Thymus (tissue), 11 donors: Measurements from ENCODE around the gene ADGRG3. TPM values are rescaled to one million over a fixed set of nuclear protein-coding genes. Genes with fewer than 3 reads are reported as not detected.

Source experiments
- DNase-seq, 9 donors: peaks; one replicate each; pipeline ENCODE4 v3.0.0-alpha.2; 2013; ENCODE audit warnings: low spot score in 9 of 9, low read depth in 6 of 9, missing footprints in 1 of 9
- H3K27ac ChIP-seq, 2 donors: one replicate each; pipeline ENCODE4 v1.5.1; 2013; ENCODE audit warnings: control low read depth in 1 of 2, low read depth in 1 of 2, low read length in 1 of 2, mild to moderate bottlenecking in 1 of 2, moderate library complexity in 1 of 2
- H3K27me3 ChIP-seq, 2 donors: one replicate each; pipeline ENCODE4 v1.5.1; 2013; ENCODE audit warnings: low read length in 1 of 2; ENCODE audit not compliant: control insufficient read depth in 2 of 2, insufficient read depth in 1 of 2
- H3K36me3 ChIP-seq, 2 donors: one replicate each; pipeline ENCODE4 v1.5.1; 2013; ENCODE audit warnings: low read length in 1 of 2, mild to moderate bottlenecking in 1 of 2, moderate library complexity in 1 of 2; ENCODE audit not compliant: control insufficient read depth in 2 of 2, insufficient read depth in 2 of 2
- H3K4me1 ChIP-seq, 2 donors: one replicate each; pipeline ENCODE4 v1.5.1; 2013; ENCODE audit warnings: low read length in 2 of 2; ENCODE audit not compliant: control insufficient read depth in 2 of 2, insufficient read depth in 2 of 2
- H3K4me3 ChIP-seq, 2 donors: one replicate each; pipeline ENCODE4 v1.5.1; 2013; ENCODE audit warnings: low read length in 2 of 2, control low read depth in 1 of 2, mild to moderate bottlenecking in 1 of 2
- H3K9me3 ChIP-seq, 2 donors: one replicate each; pipeline ENCODE4 v1.5.1; 2013; ENCODE audit warnings: low read length in 1 of 2, mild to moderate bottlenecking in 1 of 2; ENCODE audit not compliant: control insufficient read depth in 2 of 2, insufficient read depth in 1 of 2
- WGBS: extraction: QIAGEN DNeasy Blood & Tissue Kit; methylation state at CpG from one replicate; pipeline ENCODE4 v1.1.7; 2013; 5-methylcytosine and 5-hydroxymethylcytosine counted together
- polyA plus RNA-seq: library from polyadenylated mRNA; stranded (reverse); fragments of 200-250 nt; gene quantifications from one replicate; pipeline ENCODE4 v1.2.3, GENCODE V29; 2013
- total RNA-seq: library from RNA; stranded (reverse); fragments of 120-200 nt; gene quantifications from one replicate; pipeline ENCODE4 v1.2.4, GENCODE V29; 2013
- donor health status: healthy.

The ADGRG3 gene
- total and polyA plus RNA-seq, 2 donors = 0.33 to 0.94 TPM

- 95% methylated on average over 2 of the region's 2 CpGs for WGBS
- Histone ChIP-seq H3K4me1 (no peaks in the 10 kb centered on the region), H3K4me3 (no peak overlapping the region), H3K27me3 (no peaks in the 10 kb centered on the region), H3K9me3 (no peaks in the 10 kb centered on the region), H3K36me3 (no peaks in the 10 kb centered on the region), H3K27ac (no peak overlapping the region)
- DNase-seq = no peak
These were observed 4.7 kb downstream of the ADGRG3 start for GRCh38 chr16:57672824-57673223.

GRCh38 chr16:57675741-57676551, 7.8 kb downstream of the ADGRG3 start:
- no peak overlapping the region for H3K27ac ChIP-seq
- WGBS = 87% methylated on average over 12 of the region's 12 CpGs

GRCh38 chr16:57676553-57677085, 8.5 kb downstream of the ADGRG3 start:
- Histone ChIP-seq H3K36me3 (no peaks in the 10 kb centered on the region), H3K27me3 (no peaks in the 10 kb centered on the region), H3K27ac (no peak overlapping the region), H3K4me1 (peaks cover 0 to 3% of the 10 kb centered on the region in 2 donors), H3K9me3 (peaks cover 0 to 3% of the 10 kb centered on the region in 2 donors), H3K4me3 (no peak overlapping the region)
- 94% methylated on average over 4 of the region's 4 CpGs for WGBS
- DNase-seq = no peak

More at GRCh38 chr16:57675741-57676551, 7.8 kb downstream of the ADGRG3 start:
- H3K4me1 ChIP-seq = peaks cover 0 to 3% of the 10 kb centered on the region in 2 donors
- no peaks in the 10 kb centered on the region for H3K36me3 ChIP-seq
- DNase-seq = no peak
- H3K9me3 ChIP-seq = peaks cover 0 to 3% of the 10 kb centered on the region in 2 donors
- no peaks in the 10 kb centered on the region for H3K27me3 ChIP-seq
- no peak overlapping the region for H3K4me3 ChIP-seq

GRCh38 chr16:57677622-57678369, 9.7 kb downstream of the ADGRG3 start:
- peaks cover 0 to 3% of the 10 kb centered on the region in 2 donors for H3K4me1 ChIP-seq
- H3K36me3 ChIP-seq = no peaks in the 10 kb centered on the region
- no peak overlapping the region for H3K27ac ChIP-seq
- WGBS = 80% methylated on average over 14 of the region's 14 CpGs
- peaks cover 0 to 3% of the 10 kb centered on the region in 2 donors for H3K9me3 ChIP-seq
- H3K4me3 ChIP-seq = no peak overlapping the region
- no peak for DNase-seq
- no peaks in the 10 kb centered on the region for H3K27me3 ChIP-seq

GRCh38 chr16:57679016-57679415, 10.9 kb downstream of the ADGRG3 start:
- H3K4me1 ChIP-seq = peaks cover 0 to 3% of the 10 kb centered on the region in 2 donors
- WGBS = 97% methylated on average over 12 of the region's 12 CpGs
- peaks cover 0 to 3% of the 10 kb centered on the region in 2 donors for H3K9me3 ChIP-seq
- H3K27me3 ChIP-seq = no peaks in the 10 kb centered on the region
- no peaks in the 10 kb centered on the region for H3K36me3 ChIP-seq
- DNase-seq = no peak
- no peak overlapping the region for H3K4me3 ChIP-seq
- H3K27ac ChIP-seq = no peak overlapping the region

- 71% methylated on average over 7 of the region's 7 CpGs for WGBS
- Histone ChIP-seq H3K36me3 (no peaks in the 10 kb centered on the region), H3K27ac (no peak overlapping the region), H3K9me3 (peaks cover 0 to 3% of the 10 kb centered on the region in 2 donors), H3K27me3 (no peaks in the 10 kb centered on the region), H3K4me1 (peaks cover 0 to 3% of the 10 kb centered on the region in 2 donors), H3K4me3 (no peak overlapping the region)
- DNase-seq = peak in 1 of 9 donors; percentile 22
These were observed 11.8 kb downstream of the ADGRG3 start for GRCh38 chr16:57679767-57680482.

- H3K27ac ChIP-seq = no peak overlapping the region
- no peak for DNase-seq
- WGBS = 84% methylated on average over 5 of the region's 5 CpGs
These were observed 12.8 kb downstream of the ADGRG3 start for GRCh38 chr16:57680842-57681375.

GRCh38 chr16:57681950-57682728, 14.0 kb downstream of the ADGRG3 start:
- 96% methylated on average over 13 of the region's 13 CpGs for WGBS

More at GRCh38 chr16:57680842-57681375, 12.8 kb downstream of the ADGRG3 start:
- H3K4me3 ChIP-seq = no peak overlapping the region
- H3K27me3 ChIP-seq = no peaks in the 10 kb centered on the region
- H3K4me1 ChIP-seq = peaks cover 0 to 3% of the 10 kb centered on the region in 2 donors
- no peaks in the 10 kb centered on the region for H3K36me3 ChIP-seq
- peaks cover 0 to 9% of the 10 kb centered on the region in 2 donors for H3K9me3 ChIP-seq

More at GRCh38 chr16:57681950-57682728, 14.0 kb downstream of the ADGRG3 start:
- no peak overlapping the region for H3K27ac ChIP-seq
- DNase-seq = no peak
- no peaks in the 10 kb centered on the region for H3K36me3 ChIP-seq
- peaks cover 0 to 9% of the 10 kb centered on the region in 2 donors for H3K9me3 ChIP-seq
- no peak overlapping the region for H3K4me3 ChIP-seq
- H3K27me3 ChIP-seq = no peaks in the 10 kb centered on the region
- peaks cover 0 to 3% of the 10 kb centered on the region in 2 donors for H3K4me1 ChIP-seq
